ENCODE results near the gene ABLIM3.

GRCh38 chr5:149242339-149242738 lies 101.0 kb downstream of the ABLIM3 start:
- TF ChIP-seq CTCF (IDR thresholded peaks at IDR 0.05 in 2 of 3, conservative IDR thresholded peaks at IDR 0.05 in 1 of 3; ENCODE audit: control insufficient read depth in 2 of 3, extremely low read depth in 1 of 3, insufficient read depth in 1 of 3, low read depth in 3 of 3, low read length in 3 of 3) (no peak), POLR2A (IDR thresholded peaks at IDR 0.05; ENCODE audit: low read depth, low read length) (no peak), EZH2 (IDR thresholded peaks at IDR 0.05; ENCODE audit: borderline replicate concordance, control insufficient read depth, low read depth, low read length) (no peak), SIX5 (IDR thresholded peaks at IDR 0.05; ENCODE audit: low read depth, low read length, severe bottlenecking) (no peak), POLR2AphosphoS5 (IDR thresholded peaks at IDR 0.05; ENCODE audit: low read length) (no peak), ZBTB33 (IDR thresholded peaks at IDR 0.05) (no peak), HCFC1 (IDR thresholded peaks at IDR 0.05; ENCODE audit: low read length) (no peak), FOXM1 (IDR thresholded peaks at IDR 0.05; ENCODE audit: low read depth, low read length) (no peak)
- TF ChIP-seq, protein P1, sequence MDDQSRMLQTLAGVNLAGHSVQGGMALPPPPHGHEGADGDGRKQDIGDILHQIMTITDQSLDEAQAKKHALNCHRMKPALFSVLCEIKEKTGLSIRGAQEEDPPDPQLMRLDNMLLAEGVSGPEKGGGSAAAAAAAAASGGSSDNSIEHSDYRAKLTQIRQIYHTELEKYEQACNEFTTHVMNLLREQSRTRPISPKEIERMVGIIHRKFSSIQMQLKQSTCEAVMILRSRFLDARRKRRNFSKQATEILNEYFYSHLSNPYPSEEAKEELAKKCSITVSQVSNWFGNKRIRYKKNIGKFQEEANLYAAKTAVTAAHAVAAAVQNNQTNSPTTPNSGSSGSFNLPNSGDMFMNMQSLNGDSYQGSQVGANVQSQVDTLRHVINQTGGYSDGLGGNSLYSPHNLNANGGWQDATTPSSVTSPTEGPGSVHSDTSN (IDR thresholded peaks at IDR 0.05; ENCODE audit: insufficient replicate concordance, low read depth, low read length), result no peak
- TF ChIP-seq, protein P2, sequence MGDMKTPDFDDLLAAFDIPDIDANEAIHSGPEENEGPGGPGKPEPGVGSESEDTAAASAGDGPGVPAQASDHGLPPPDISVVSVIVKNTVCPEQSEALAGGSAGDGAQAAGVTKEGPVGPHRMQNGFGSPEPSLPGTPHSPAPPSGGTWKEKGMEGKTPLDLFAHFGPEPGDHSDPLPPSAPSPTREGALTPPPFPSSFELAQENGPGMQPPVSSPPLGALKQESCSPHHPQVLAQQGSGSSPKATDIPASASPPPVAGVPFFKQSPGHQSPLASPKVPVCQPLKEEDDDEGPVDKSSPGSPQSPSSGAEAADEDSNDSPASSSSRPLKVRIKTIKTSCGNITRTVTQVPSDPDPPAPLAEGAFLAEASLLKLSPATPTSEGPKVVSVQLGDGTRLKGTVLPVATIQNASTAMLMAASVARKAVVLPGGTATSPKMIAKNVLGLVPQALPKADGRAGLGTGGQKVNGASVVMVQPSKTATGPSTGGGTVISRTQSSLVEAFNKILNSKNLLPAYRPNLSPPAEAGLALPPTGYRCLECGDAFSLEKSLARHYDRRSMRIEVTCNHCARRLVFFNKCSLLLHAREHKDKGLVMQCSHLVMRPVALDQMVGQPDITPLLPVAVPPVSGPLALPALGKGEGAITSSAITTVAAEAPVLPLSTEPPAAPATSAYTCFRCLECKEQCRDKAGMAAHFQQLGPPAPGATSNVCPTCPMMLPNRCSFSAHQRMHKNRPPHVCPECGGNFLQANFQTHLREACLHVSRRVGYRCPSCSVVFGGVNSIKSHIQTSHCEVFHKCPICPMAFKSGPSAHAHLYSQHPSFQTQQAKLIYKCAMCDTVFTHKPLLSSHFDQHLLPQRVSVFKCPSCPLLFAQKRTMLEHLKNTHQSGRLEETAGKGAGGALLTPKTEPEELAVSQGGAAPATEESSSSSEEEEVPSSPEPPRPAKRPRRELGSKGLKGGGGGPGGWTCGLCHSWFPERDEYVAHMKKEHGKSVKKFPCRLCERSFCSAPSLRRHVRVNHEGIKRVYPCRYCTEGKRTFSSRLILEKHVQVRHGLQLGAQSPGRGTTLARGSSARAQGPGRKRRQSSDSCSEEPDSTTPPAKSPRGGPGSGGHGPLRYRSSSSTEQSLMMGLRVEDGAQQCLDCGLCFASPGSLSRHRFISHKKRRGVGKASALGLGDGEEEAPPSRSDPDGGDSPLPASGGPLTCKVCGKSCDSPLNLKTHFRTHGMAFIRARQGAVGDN (IDR thresholded peaks at IDR 0.05), result no peak
- TF ChIP-seq, protein P3, sequence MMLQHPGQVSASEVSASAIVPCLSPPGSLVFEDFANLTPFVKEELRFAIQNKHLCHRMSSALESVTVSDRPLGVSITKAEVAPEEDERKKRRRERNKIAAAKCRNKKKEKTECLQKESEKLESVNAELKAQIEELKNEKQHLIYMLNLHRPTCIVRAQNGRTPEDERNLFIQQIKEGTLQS (IDR thresholded peaks at IDR 0.05; ENCODE audit: borderline replicate concordance, extremely low read depth, low read depth, low read length), result no peak
